SK-N-SH treated with all-trans-retinoic acid at 6 μM for 48 hours (cell line): ENCODE measurements around the gene SDF4.
"Not testable (repeated sequence)": the region's sequence is repeated elsewhere in the genome, so short reads cannot be mapped to it uniquely, and the experiment has no call there.

Experiments
- ATAC-seq: fragments of 200-7000 bp; cut with Tn5 transposase; 3 replicates; pipeline ENCODE4 v1.9.1; 2020; ENCODE audit warnings: mild to moderate bottlenecking, moderate library complexity
- ARNTL ChIP-seq: fragments of 450-650 bp; formaldehyde crosslinking; IDR thresholded peaks from 2 replicates; pipeline ENCODE4 v1.5.0; 2020; ENCODE audit warnings: low read depth, mild to moderate bottlenecking, moderate library complexity, borderline replicate concordance
- BACH2 ChIP-seq: fragments of 250-450 bp; sonication (Bioruptor Pico); IDR thresholded peaks from 2 replicates; pipeline ENCODE4 v1.9.0; 2021; ENCODE audit warnings: mild to moderate bottlenecking, borderline replicate concordance
- CSDC2 ChIP-seq: fragments of 250-450 bp; sonication (Bioruptor Pico); IDR thresholded peaks from 2 replicates; pipeline ENCODE4 v1.5.0; 2020; ENCODE audit warnings: mild to moderate bottlenecking, moderate library complexity
- GLIS3 ChIP-seq: fragments of 250-450 bp; sonication (Bioruptor Pico); IDR thresholded peaks from 2 replicates; pipeline ENCODE4 v1.5.0; 2020; ENCODE audit warnings: mild to moderate bottlenecking, moderate library complexity
- ISL1 ChIP-seq: fragments of 250-450 bp; sonication (Bioruptor Pico); IDR thresholded peaks from 2 replicates; pipeline ENCODE4 v2.1.2; 2022; ENCODE audit warnings: mild to moderate bottlenecking, moderate library complexity
- OSR1 ChIP-seq: fragments of 250-450 bp; sonication (Bioruptor Pico); IDR thresholded peaks from 2 replicates; pipeline ENCODE4 v1.8.0; 2022; ENCODE audit warnings: moderate library complexity, mild to moderate bottlenecking, inconsistent platforms
- PATZ1 ChIP-seq: fragments of 250-450 bp; sonication (Bioruptor Pico); IDR thresholded peaks from 2 replicates; pipeline ENCODE4 v1.8.0; 2020; ENCODE audit warnings: mild to moderate bottlenecking, moderate library complexity, borderline replicate concordance
- POU6F1 ChIP-seq: fragments of 250-450 bp; sonication (Bioruptor Pico); IDR thresholded peaks from 2 replicates; pipeline ENCODE4 v1.8.0; 2021; ENCODE audit warnings: low read depth, mild to moderate bottlenecking, moderate library complexity, borderline replicate concordance
- RARB ChIP-seq: fragments of 250-450 bp; sonication (Bioruptor Pico); IDR thresholded peaks from 2 replicates; pipeline ENCODE4 v1.8.0; 2021; ENCODE audit warnings: mild to moderate bottlenecking, moderate library complexity
- SNAI2 ChIP-seq: fragments of 250-450 bp; sonication (Bioruptor Pico); IDR thresholded peaks from 2 replicates; pipeline ENCODE4 v1.5.0; 2020; ENCODE audit warnings: mild to moderate bottlenecking, moderate library complexity
- TCF4 ChIP-seq: fragments of 250-450 bp; sonication (Bioruptor Pico); IDR thresholded peaks from 2 replicates; pipeline ENCODE4 v1.8.0; 2021; ENCODE audit warnings: mild to moderate bottlenecking, moderate library complexity, borderline replicate concordance
- TOX ChIP-seq: fragments of 250-450 bp; sonication (Bioruptor Pico); IDR thresholded peaks from 2 replicates; pipeline ENCODE4 v1.8.0; 2021; ENCODE audit warnings: mild to moderate bottlenecking, moderate library complexity, borderline replicate concordance
- TSHZ2 ChIP-seq: fragments of 250-450 bp; sonication (Bioruptor Pico); IDR thresholded peaks from 2 replicates; pipeline ENCODE4 v1.5.0; 2020; ENCODE audit warnings: mild to moderate bottlenecking, moderate library complexity
- ZC3H10 ChIP-seq: fragments of 250-450 bp; sonication (Bioruptor Pico); IDR thresholded peaks from 2 replicates; pipeline ENCODE4 v1.5.1; 2021; ENCODE audit warnings: mild to moderate bottlenecking, moderate library complexity
- ZFP3 ChIP-seq: fragments of 250-450 bp; sonication (Bioruptor Pico); IDR thresholded peaks from 2 replicates; pipeline ENCODE4 v1.5.0; 2020; ENCODE audit warnings: mild to moderate bottlenecking, moderate library complexity
- ZFP30 ChIP-seq: fragments of 450-650 bp; formaldehyde crosslinking; IDR thresholded peaks from 2 replicates; pipeline ENCODE4 v1.5.0; 2022; ENCODE audit warnings: mild to moderate bottlenecking, moderate library complexity
- ZNF565 ChIP-seq: fragments of 450-650 bp; formaldehyde crosslinking; conservative IDR thresholded peaks from 2 replicates; pipeline ENCODE4 v1.5.0; 2020; ENCODE audit warnings: low read depth, mild to moderate bottlenecking, moderate library complexity
- ZNF70 ChIP-seq: fragments of 450-650 bp; formaldehyde crosslinking; IDR thresholded peaks from 2 replicates; pipeline ENCODE4 v1.5.0; 2020; ENCODE audit warnings: mild to moderate bottlenecking, moderate library complexity
- ZNF8 ChIP-seq: fragments of 450-650 bp; formaldehyde crosslinking; IDR thresholded peaks from 2 replicates; pipeline ENCODE4 v1.5.0; 2020; ENCODE audit warnings: mild to moderate bottlenecking, moderate library complexity
- TF ChIP-seq, protein P1 (sequence below): fragments of 250-450 bp; sonication (Bioruptor Pico); IDR thresholded peaks from 2 replicates; pipeline ENCODE4 v1.5.1; 2021; ENCODE audit warnings: mild to moderate bottlenecking, moderate library complexity
- TF ChIP-seq, protein P2 (sequence below): fragments of 250-450 bp; sonication (Bioruptor Pico); IDR thresholded peaks from 2 replicates; pipeline ENCODE4 v1.5.1; 2020; ENCODE audit warnings: low read depth, mild to moderate bottlenecking, moderate library complexity

SDF4 gene

GRCh38 chr1:1196431-1197187 lies 35.2 kb downstream of the SDF4 start:
- TF ChIP-seq OSR1 (CRISPR knock-in tag): no peak
- TF ChIP-seq SNAI2 (CRISPR knock-in tag): no peak
- no peak for TF ChIP-seq ISL1 (CRISPR knock-in tag)
- no peak for TF ChIP-seq POU6F1 (CRISPR knock-in tag)
- no peak for TF ChIP-seq ZNF8
- no peak for TF ChIP-seq TCF4 (CRISPR knock-in tag)
- TF ChIP-seq TSHZ2 (CRISPR knock-in tag): no peak
- TF ChIP-seq, protein P1, sequence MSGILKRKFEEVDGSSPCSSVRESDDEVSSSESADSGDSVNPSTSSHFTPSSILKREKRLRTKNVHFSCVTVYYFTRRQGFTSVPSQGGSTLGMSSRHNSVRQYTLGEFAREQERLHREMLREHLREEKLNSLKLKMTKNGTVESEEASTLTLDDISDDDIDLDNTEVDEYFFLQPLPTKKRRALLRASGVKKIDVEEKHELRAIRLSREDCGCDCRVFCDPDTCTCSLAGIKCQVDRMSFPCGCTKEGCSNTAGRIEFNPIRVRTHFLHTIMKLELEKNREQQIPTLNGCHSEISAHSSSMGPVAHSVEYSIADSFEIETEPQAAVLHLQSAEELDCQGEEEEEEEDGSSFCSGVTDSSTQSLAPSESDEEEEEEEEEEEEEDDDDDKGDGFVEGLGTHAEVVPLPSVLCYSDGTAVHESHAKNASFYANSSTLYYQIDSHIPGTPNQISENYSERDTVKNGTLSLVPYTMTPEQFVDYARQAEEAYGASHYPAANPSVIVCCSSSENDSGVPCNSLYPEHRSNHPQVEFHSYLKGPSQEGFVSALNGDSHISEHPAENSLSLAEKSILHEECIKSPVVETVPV (CRISPR knock-in tag): no peak
- TF ChIP-seq BACH2 (CRISPR knock-in tag): no peak
- no peak for TF ChIP-seq ZFP30 (CRISPR knock-in tag)
- TF ChIP-seq PATZ1: no peak
- TF ChIP-seq, protein P2, sequence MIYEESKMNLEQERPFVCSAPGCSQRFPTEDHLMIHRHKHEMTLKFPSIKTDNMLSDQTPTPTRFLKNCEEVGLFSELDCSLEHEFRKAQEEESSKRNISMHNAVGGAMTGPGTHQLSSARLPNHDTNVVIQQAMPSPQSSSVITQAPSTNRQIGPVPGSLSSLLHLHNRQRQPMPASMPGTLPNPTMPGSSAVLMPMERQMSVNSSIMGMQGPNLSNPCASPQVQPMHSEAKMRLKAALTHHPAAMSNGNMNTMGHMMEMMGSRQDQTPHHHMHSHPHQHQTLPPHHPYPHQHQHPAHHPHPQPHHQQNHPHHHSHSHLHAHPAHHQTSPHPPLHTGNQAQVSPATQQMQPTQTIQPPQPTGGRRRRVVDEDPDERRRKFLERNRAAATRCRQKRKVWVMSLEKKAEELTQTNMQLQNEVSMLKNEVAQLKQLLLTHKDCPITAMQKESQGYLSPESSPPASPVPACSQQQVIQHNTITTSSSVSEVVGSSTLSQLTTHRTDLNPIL (CRISPR knock-in tag): no peak
- TF ChIP-seq GLIS3 (CRISPR knock-in tag): no peak
- TF ChIP-seq RARB (CRISPR knock-in tag): no peak
- no peak for TF ChIP-seq TOX
- TF ChIP-seq ZNF565: no peak
- TF ChIP-seq ZNF70: no peak
- no peak for TF ChIP-seq ARNTL (CRISPR knock-in tag)
- no peak for TF ChIP-seq CSDC2 (CRISPR knock-in tag)
- TF ChIP-seq ZC3H10 (CRISPR knock-in tag): no peak

GRCh38 chr1:1195726-1196125 lies 36.1 kb downstream of the SDF4 start:
- not testable (repeated sequence) for ATAC-seq

More at GRCh38 chr1:1196431-1197187, 35.2 kb downstream of the SDF4 start:
- ATAC-seq: no peak

- ATAC-seq: no peak
- no peak for TF ChIP-seq ZNF565
- TF ChIP-seq ZFP3: no peak
These were observed 37.1 kb downstream of the SDF4 start for GRCh38 chr1:1194723-1195122.

- ATAC-seq: no peak
- no peak for TF ChIP-seq GLIS3 (CRISPR knock-in tag)
- TF ChIP-seq BACH2 (CRISPR knock-in tag): no peak
- TF ChIP-seq PATZ1: no peak
- TF ChIP-seq ZNF70: no peak
- TF ChIP-seq, protein P2 (CRISPR knock-in tag): no peak
- no peak for TF ChIP-seq TCF4 (CRISPR knock-in tag)
- no peak for TF ChIP-seq ZFP30 (CRISPR knock-in tag)
- no peak for TF ChIP-seq ZFP3
- no peak for TF ChIP-seq ZNF8
- no peak for TF ChIP-seq POU6F1 (CRISPR knock-in tag)
These were observed 40.1 kb downstream of the SDF4 start for GRCh38 chr1:1191734-1192133.
